Pancreas (tissue), 10 donors: Measurements from ENCODE around the gene TMEM86A. TPM values are rescaled to one million over a fixed set of nuclear protein-coding genes. Genes with fewer than 3 reads are reported as not detected.

ENCODE experiments used
- ATAC-seq, 4 donors: fragments of 200-7000 bp; cut with Tn5 transposase; one replicate each; pipeline versions ENCODE4 v1.8.0 to v1.9.1; 2020; ENCODE audit warnings: mild to moderate bottlenecking in 4 of 4, moderate library complexity in 4 of 4
- DNase-seq, 6 donors: peaks; one replicate each; pipeline ENCODE4 v3.0.0-alpha.2; 2020
- FAIRE-seq: peaks from 2 replicates; lab custom pipeline; 2012; peaks lifted over from hg19 to GRCh38; lab: Jason Lieb, UNC
- H3K27ac ChIP-seq, 4 donors: fragments of 200-600 bp; sonication (generic); 1 replicate in 3 of 4; 2 replicates in 1 of 4; pipeline versions ENCODE4 v1.5.0 to v1.8.0; 2020
- H3K27me3 ChIP-seq, 4 donors: fragments of 200-600 bp; one replicate each; pipeline ENCODE4 v1.8.0; 2021
- H3K36me3 ChIP-seq, 3 donors: fragments of 200-600 bp; sonication (generic) in 1 of 3; one replicate each; pipeline versions ENCODE4 v1.5.0 to v1.8.0; 2020 to 2021
- H3K4me1 ChIP-seq, 3 donors: fragments of 200-600 bp; one replicate each; pipeline ENCODE4 v1.8.0; 2021
- H3K4me3 ChIP-seq, 4 donors: fragments of 200-600 bp; sonication (generic) in 2 of 4; one replicate each; pipeline versions ENCODE4 v1.5.0 to v1.8.0; 2020 to 2021
- H3K9me3 ChIP-seq, 4 donors: fragments of 200-600 bp; one replicate each; pipeline ENCODE4 v1.8.0; 2021
- CTCF ChIP-seq, 4 donors: fragments of 200-600 bp; sonication (generic) in 3 of 4; IDR thresholded peaks; one replicate each; pipeline versions ENCODE4 v1.5.0 to v1.8.0; 2021; ENCODE audit warnings: antibody characterized with exemption in 4 of 4
- WGBS, 2 donors: extraction: QIAGEN DNeasy Blood & Tissue Kit; methylation state at CpG; one replicate each; pipeline ENCODE4 v1.1.7; 2013; 5-methylcytosine and 5-hydroxymethylcytosine counted together
- intact Hi-C, 3 donors: fragments of 100-400 bp; cut with DNase I; formaldehyde crosslinking; loops; one replicate each; pipeline versions ENCODE4 v1.11.1 to v1.14.2; 2022
- polyA plus RNA-seq, 2 donors: library from polyadenylated mRNA; stranded (reverse); fragments of 200-250 nt; gene quantifications; one replicate each; pipeline ENCODE4 v1.2.3, GENCODE V29; 2013
- total RNA-seq, 6 donors: library from RNA; stranded (reverse); fragmentation: NEBNext Ultra II Directional in 4 of 6; extraction: Animal tissue kit (Norgen Biotek cat#: 25700) in 4 of 6; gene quantifications; one replicate each; pipeline versions ENCODE4 v1.2.1 to v1.2.4, GENCODE V29; 2021 to 2023
- donor health status: healthy with polysubstance abuse.
- donor health status: DM: no; HTN: no; CAD: no; lungs with moderate emphysema.
- donor health status: DM: no; HTN: no; CAD: no.
- donor health status: control.
- donor health status: control.
- donor health status: Bipolar disorder and iron deficiency.
- donor health status: DM: yes; HTN: yes; CAD: no.
- donor health status: DM: no; HTN: no; CAD: no.
- donor health status: DM: no; HTN: no; CAD: no.
- donor health status: DM: yes; HTN: yes; CAD: no.

The TMEM86A gene
- total and polyA plus RNA-seq, 8 donors = 1.4 to 9.3 (median 2.7) TPM

- FAIRE-seq = no peak
- no peak for ATAC-seq
- no peak for DNase-seq
- intact Hi-C loops = no loop called here
- H3K36me3 ChIP-seq = no peaks in the 10 kb centered on the region
- no peaks in the 10 kb centered on the region for H3K9me3 ChIP-seq
- no peaks in the 10 kb centered on the region for H3K27me3 ChIP-seq
- no peaks in the 10 kb centered on the region for H3K4me1 ChIP-seq
- 82% methylated on average over 10 of the region's 10 CpGs for WGBS, 2 donors
- TF ChIP-seq CTCF (IDR thresholded peaks at IDR 0.05) = no peak
- no peak overlapping the region for H3K4me3 ChIP-seq
- H3K27ac ChIP-seq = no peak overlapping the region
These were observed 44.8 kb downstream of the TMEM86A start for GRCh38 chr11:18743365-18743764.

GRCh38 chr11:18743900-18744514, 45.4 kb downstream of the TMEM86A start:
- DNase-seq (no peak), FAIRE-seq (no peak), ATAC-seq (no peak)
- WGBS, 2 donors = 74 to 76% methylated on average over 15 of the region's 15 CpGs
- Histone ChIP-seq H3K27ac (no peak overlapping the region), H3K4me1 (no peaks in the 10 kb centered on the region), H3K4me3 (no peak overlapping the region), H3K27me3 (no peaks in the 10 kb centered on the region), H3K36me3 (no peaks in the 10 kb centered on the region), H3K9me3 (no peaks in the 10 kb centered on the region)
- TF ChIP-seq CTCF (IDR thresholded peaks at IDR 0.05) = no peak
- intact Hi-C loops = no loop called here

- 67 to 70% methylated on average over 6 of the region's 6 CpGs for WGBS, 2 donors
- Histone ChIP-seq H3K4me1 (no peaks in the 10 kb centered on the region), H3K27ac (no peak overlapping the region), H3K27me3 (no peaks in the 10 kb centered on the region), H3K4me3 (no peak overlapping the region), H3K36me3 (no peaks in the 10 kb centered on the region), H3K9me3 (no peaks in the 10 kb centered on the region)
- FAIRE-seq (no peak), DNase-seq (no peak), ATAC-seq (no peak)
- intact Hi-C loops = no loop called here
- TF ChIP-seq CTCF (IDR thresholded peaks at IDR 0.05) = no peak
These were observed 46.7 kb downstream of the TMEM86A start for GRCh38 chr11:18745251-18745650.

GRCh38 chr11:18748766-18749365, 50.3 kb downstream of the TMEM86A start:
- no peak for DNase-seq
- ATAC-seq = no peak
- Histone ChIP-seq H3K9me3 (no peaks in the 10 kb centered on the region), H3K27me3 (no peaks in the 10 kb centered on the region), H3K4me1 (no peaks in the 10 kb centered on the region), H3K36me3 (no peaks in the 10 kb centered on the region), H3K4me3 (no peak overlapping the region), H3K27ac (no peak overlapping the region)
- no peak for FAIRE-seq
- intact Hi-C loops = no loop called here
- 75 to 77% methylated on average over 13 of the region's 13 CpGs for WGBS, 2 donors
- TF ChIP-seq CTCF (IDR thresholded peaks at IDR 0.05) = no peak

- Histone ChIP-seq H3K27ac (no peak overlapping the region), H3K27me3 (no peaks in the 10 kb centered on the region), H3K9me3 (no peaks in the 10 kb centered on the region), H3K4me3 (no peak overlapping the region), H3K4me1 (no peaks in the 10 kb centered on the region), H3K36me3 (no peaks in the 10 kb centered on the region)
- FAIRE-seq = no peak
- ATAC-seq = peak in 1 of 4 donors; percentile 56
- intact Hi-C loops = no loop called here
- 61 to 69% methylated on average over 12 of the region's 12 CpGs for WGBS, 2 donors
- TF ChIP-seq CTCF (IDR thresholded peaks at IDR 0.05) = no peak
- no peak for DNase-seq
These were observed 51.2 kb downstream of the TMEM86A start for GRCh38 chr11:18749681-18750319.
